Posterior cingulate gyrus (tissue), 11 donors: Measurements from ENCODE around the gene NKIRAS2.
A peak's percentile ranks its signal among the peaks of the same experiment; 100 is the strongest.

Experiments used
- DNase-seq, 10 donors: peaks; one replicate each; pipeline versions ENCODE4 v3.0.0 to v3.0.0-alpha.2; 2020 to 2021; ENCODE audit warnings: mixed read lengths in 3 of 10
- intact Hi-C: fragments of 100-400 bp; cut with DNase I; formaldehyde crosslinking; loops from one replicate; pipeline ENCODE4 v1.15.1; 2023

Gene NKIRAS2

DNA sequence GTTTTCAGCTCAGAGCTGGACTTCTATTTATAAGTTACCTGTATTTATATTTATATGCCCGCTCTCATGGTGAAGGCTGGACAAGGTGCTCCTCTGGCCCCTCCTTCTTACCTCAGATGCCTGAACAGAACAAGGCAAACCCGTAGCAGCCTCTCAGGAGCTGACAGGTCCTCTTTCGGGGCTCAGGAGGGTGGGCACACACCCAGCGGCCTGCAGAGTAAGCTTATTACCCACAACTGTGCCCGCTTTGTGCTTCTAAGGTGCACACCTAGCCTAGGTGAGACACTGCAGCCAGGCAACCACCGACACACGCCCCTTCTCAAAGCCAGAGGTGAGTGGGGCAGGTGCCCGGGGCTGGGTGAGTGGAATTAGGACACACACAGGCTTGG, 5.3 kb downstream of the NKIRAS2 start:
- intact Hi-C loops, result loop anchor here (1.0 kb wide), 2 partner anchors 76 to 91 kb away; no protein-coding TSS in a partner anchor
- DNase-seq, result peak in 1 of 10 donors; percentile 55

DNA sequence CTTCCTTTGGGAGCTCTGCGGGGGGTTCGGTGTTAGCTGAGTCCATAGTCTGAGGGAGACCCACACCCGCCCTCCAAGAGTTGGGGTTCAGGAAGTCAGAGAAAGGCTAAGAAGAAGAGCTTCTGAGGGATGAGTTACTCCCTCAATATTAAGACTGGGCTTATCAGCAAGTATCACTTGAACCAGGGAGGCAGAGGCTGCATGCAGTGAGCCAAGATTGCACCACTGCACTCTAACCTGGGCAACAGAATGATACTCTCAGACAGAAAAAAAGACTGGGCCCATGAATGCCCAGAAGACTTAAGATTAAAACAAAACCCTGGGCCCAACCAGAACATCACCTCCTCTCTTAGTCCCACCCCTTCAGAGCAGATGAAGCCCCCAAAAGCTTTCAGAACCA, 6.0 kb downstream of the NKIRAS2 start:
- intact Hi-C loops, result loop anchor here (1.0 kb wide), 2 partner anchors 75 to 90 kb away; no protein-coding TSS in a partner anchor
- DNase-seq, result peak in 1 of 10 donors; percentile 52

DNA sequence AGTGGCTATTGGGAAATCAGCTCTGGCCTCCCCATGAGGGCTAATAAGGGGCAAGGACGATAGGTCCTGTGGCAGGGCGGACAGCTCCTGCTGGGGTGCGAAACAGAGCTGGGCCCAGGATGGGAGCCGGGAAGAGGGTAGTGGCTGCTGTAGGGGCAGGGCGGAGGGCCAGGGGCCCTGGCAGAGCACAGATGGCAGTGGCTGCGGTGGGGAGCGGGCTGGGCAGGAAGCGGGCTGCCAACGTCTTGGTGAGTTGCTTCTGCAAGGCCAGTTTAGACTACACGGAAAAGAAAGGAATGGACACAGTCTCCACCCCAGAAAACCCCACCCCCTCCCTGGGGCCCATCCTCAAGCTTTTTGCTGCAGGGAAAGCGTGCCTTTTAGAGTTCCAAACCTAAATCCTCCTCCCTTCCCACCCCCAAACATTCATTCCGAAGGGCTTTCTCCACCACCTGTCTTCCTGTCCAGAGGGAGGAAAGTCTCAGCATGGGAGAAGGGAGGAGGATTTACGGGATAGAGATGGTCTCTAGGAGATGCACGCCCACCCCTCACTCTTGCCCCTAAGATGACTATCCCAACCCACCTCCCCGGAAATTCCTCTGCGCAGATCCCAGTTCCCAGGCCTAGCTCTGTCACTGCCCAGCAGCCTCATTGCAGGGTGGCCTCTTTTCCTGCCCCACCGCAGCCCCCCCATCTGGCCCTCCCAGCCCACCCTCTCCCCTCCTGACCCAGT, 7.1 kb downstream of the NKIRAS2 start:
- peak in 2 of 10 donors; percentile 66 to 72 for DNase-seq
- intact Hi-C loops, result no loop called here

DNA sequence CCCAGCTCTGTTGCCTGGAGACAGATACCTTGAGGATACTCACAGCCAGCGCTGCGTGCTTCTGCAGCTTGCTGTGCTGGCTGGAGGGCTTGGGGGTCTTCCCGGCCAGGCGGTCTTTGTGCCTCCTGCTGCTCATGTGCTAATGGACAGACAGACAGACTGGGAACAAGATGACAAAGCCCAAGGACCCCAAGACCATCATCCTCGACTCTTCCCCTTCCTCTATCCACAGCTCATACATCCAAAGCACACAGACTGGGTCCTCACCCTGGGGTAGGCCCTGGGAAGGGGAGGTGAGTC, 7.7 kb downstream of the NKIRAS2 start:
- intact Hi-C loops, result no loop called here

DNA sequence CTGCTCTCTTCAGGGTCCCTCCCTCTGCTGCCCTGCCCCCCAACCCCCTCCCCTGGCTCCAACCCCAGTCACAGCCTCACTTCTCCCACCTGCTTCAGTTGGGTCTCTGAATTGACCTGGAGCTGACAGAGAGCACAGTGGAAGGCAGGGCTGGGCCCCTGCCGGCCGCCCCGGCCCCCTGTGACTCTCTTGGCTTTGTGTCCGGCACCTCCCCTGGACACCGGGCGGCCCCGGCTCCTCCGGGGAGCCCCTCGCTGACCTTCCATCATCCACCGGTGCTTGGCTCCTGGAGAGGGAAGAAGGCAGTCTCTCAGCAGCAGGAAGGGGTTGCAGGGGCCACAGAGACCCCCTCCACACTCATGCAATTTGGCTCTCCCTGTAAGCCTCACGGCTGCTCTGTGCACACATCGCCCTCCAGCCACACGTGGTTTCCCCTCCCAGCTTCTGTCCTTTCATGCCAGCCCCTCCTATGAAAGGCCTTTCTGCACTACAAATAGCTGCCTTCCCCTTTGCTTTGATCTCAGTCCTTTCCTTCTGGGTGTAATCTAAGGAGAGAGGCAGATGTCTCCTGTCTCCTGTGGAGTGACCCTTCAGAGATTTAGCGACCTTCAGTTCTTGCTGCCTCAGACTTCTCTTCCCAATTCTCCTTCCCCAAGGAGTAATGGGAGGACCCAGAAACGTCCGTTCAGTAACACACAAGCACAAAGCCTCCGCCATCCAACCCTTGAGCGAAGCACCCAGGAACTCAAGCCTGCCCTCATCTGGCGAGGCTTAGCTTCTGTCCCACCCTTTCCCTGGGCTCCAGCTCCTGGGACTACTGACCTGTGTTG, 8.3 kb downstream of the NKIRAS2 start:
- peak in 1 of 10 donors; percentile 63 for DNase-seq
- intact Hi-C loops, result no loop called here

More for the DNA sequence above, 7.7 kb downstream of the NKIRAS2 start:
- DNase-seq, result no peak

GRCh38 chr17:42028791-42029127, 8.9 kb downstream of the NKIRAS2 start:
- intact Hi-C loops, result no loop called here
- peak in 1 of 10 donors; percentile 43 for DNase-seq

- intact Hi-C loops, result no loop called here
- no peak for DNase-seq
Observed at GRCh38 chr17:42031584-42031983, 11.7 kb downstream of the NKIRAS2 start.

- DNase-seq, result no peak
- intact Hi-C loops, result no loop called here
Observed at GRCh38 chr17:42034059-42034458, 14.2 kb downstream of the NKIRAS2 start.

GRCh38 chr17:42038221-42038973, 18.5 kb downstream of the NKIRAS2 start:
- intact Hi-C loops, result no loop called here
- DNase-seq, result no peak

GRCh38 chr17:42039794-42040763, 20.2 kb downstream of the NKIRAS2 start:
- peak in 1 of 10 donors; percentile 76 for DNase-seq
- intact Hi-C loops, result no loop called here

- no peak for DNase-seq
- intact Hi-C loops, result no loop called here
Observed at GRCh38 chr17:42040818-42041217, 20.9 kb downstream of the NKIRAS2 start.

GRCh38 chr17:42041619-42042018, 21.7 kb downstream of the NKIRAS2 start:
- intact Hi-C loops, result no loop called here
- no peak for DNase-seq

GRCh38 chr17:42042598-42043319, 22.9 kb downstream of the NKIRAS2 start:
- intact Hi-C loops, result no loop called here
- DNase-seq, result no peak

DNA sequence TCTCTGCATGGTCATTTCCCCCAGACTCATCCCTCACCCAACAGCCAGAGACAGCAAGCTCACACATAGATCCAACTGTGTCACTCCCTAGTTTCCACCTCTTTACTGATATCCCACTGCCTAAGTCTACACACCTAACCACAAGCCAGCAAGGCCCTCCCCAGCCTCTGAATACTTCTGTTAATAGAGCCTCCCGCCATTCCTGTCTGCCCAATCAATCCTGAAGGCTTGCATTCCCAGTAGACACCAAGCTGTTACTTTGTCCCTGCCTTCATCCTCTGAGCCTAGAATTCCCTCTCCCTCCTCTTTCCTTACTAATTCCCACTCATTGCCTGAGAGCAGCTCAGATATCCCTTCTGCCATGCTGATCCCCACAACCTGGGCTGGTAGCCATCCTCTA, 25.8 kb downstream of the NKIRAS2 start:
- intact Hi-C loops, result no loop called here
- no peak for DNase-seq

DNA sequence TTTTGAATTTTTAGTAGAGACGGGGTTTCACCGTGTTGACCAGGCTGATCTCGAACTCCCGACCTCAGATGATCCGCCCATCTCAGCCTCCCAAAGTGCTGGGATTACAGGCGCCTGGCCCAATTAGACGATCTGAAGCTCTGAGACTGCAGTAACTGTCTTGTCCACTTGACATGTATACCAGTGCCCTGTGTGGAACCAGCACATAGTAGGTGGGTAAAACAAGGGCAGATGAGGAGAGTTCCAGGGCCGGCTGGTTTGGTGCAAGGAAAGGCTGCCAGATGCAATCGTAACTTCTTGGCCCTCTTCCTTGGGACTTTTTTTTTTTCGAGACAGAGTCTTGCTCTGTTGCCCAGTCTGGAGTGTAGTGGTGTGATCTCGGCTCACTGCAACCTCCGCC, 27.5 kb downstream of the NKIRAS2 start:
- intact Hi-C loops, result no loop called here
- no peak for DNase-seq

DNA sequence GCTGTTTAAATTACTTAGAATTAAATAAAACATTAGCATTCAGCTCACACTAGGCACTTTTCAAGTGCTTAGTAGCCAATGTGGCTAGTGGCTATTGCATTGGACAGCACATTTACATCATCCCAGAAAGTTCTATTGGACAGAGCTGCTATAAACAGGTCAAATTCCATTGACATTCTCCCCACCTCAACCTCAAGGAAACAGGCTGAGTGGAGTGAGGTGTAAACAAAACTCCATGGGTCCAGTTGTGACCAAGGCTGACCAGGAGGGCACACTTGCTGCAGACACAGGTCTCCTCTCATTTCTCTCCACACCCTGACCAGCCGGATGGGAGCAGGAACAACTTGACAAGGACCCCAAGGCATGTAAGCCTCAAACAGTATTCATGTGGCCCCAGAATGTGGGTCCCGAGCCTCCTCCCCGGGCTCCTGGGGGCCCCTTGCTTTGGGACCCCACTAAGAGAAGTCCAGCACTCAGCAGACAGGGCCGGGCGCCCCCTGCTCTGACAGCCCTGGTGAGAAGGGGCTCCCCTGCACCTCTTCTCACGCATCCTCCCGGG, 30.0 kb downstream of the NKIRAS2 start:
- DNase-seq, result no peak

DNA sequence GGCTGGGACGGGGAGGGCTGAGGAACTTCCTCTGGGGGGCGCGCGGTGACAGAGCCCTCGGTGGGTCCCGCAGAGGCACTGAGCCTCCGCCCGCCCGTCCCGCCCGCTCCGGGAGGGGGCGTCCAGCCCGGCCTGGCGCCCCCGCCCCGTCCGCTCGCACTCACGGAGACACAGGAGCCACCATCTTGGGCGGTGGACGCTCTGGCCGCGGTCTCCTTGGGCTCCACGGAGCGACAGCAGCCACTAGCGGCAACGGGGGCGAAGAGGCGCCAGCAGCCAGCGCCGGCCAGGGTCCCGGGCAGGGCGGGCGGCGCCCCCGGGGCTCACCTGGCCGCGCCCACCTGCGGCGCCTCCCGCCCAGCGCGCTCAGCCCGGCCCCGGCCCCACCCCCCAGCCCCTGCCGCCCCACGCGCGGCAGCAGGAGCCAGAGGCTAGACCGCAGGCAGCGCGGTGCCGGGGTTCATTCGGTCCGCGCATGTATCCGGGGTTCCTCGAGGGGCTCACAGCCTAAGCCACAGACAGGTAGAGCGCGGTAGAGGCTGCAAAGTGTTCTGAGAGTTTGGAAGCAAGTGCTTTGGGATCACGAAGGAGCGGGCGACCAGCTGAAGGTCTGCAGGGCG, 30.6 kb downstream of the NKIRAS2 start, which contains the start of gene C17orf113:
C17orf113 (minus strand) TSS at position 209 of the 620 bp plus-strand sequence. CDS start 7,225 bp downstream, outside the sequence.
- intact Hi-C loops, result no loop called here

More for the DNA sequence above, 30.0 kb downstream of the NKIRAS2 start:
- intact Hi-C loops, result no loop called here

DNA sequence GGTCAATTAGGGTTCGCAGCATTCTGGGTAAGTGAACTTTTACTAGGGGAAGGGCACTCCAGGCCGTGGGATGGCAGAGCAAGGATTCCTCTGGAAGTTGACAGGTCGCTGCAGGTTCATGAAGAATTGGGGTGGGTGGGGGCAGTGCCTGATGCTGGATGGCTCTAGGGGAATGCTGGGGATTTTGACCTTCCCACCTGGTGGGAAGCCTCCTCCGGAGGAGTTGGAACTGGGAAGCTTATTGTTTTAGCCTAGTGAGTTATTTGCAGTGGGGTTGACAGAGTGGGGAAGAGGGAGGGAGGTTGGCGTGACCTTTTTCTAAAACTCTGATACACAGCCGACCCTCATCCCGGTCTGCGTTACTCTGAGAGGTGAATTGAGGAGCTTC, 31.1 kb downstream of the NKIRAS2 start:
- intact Hi-C loops, result no loop called here
- DNase-seq, result no peak

More for the DNA sequence above, 30.6 kb downstream of the NKIRAS2 start, which contains the start of gene C17orf113:
- DNase-seq, result peak; percentile 27 to 95 (median 67)
